SU-DHL-6 (cell line): Measurements from ENCODE around the gene ACADSB.

Experiments used
- EZH2phosphoT487 ChIP-seq: fragments of 200-600 bp; sonication (generic), shearing (Covaris generic); conservative IDR thresholded peaks from 2 replicates; pipeline ENCODE4 v1.6.1; 2018; ENCODE audit warnings: mild to moderate bottlenecking, antibody characterized with exemption, low read length, moderate library complexity, mixed read lengths
- TF ChIP-seq, protein P1 (sequence below): fragments of 200-600 bp; sonication (generic); IDR thresholded peaks from one replicate; pipeline ENCODE4 v1.5.1; 2017; ENCODE audit warnings: antibody characterized with exemption, mild to moderate bottlenecking, low read length, moderate library complexity; ENCODE audit not compliant: insufficient read depth, poor library complexity, severe bottlenecking

DNA sequence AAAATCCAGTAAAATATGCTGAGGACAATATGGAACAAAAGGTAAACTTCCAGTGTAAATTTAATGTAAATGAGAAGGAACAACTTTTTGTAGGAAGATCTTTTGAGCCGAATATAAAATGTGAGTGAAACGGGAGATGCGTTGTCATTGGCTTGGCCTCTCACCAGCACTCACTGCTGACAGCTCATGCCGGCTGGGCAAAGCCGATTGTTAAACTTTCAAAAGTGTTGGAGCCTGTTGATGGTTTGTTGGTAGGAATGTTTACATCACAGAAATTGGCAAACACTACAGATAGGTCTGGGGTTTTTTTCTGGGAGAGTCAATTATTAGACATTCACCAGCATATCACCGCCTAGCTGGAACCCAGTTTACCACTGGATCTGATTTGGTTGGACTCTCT lies 22.5 kb upstream of the ACADSB start:
- no peak for TF ChIP-seq EZH2phosphoT487
- TF ChIP-seq, protein P1, sequence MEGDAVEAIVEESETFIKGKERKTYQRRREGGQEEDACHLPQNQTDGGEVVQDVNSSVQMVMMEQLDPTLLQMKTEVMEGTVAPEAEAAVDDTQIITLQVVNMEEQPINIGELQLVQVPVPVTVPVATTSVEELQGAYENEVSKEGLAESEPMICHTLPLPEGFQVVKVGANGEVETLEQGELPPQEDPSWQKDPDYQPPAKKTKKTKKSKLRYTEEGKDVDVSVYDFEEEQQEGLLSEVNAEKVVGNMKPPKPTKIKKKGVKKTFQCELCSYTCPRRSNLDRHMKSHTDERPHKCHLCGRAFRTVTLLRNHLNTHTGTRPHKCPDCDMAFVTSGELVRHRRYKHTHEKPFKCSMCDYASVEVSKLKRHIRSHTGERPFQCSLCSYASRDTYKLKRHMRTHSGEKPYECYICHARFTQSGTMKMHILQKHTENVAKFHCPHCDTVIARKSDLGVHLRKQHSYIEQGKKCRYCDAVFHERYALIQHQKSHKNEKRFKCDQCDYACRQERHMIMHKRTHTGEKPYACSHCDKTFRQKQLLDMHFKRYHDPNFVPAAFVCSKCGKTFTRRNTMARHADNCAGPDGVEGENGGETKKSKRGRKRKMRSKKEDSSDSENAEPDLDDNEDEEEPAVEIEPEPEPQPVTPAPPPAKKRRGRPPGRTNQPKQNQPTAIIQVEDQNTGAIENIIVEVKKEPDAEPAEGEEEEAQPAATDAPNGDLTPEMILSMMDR, result no peak
